Right lung (tissue), 5 donors: ENCODE data around the gene RPA1. TPM values are rescaled to one million over a fixed set of nuclear protein-coding genes. Genes with fewer than 3 reads are reported as not detected.
"Not testable (repeated sequence)": the region's sequence is repeated elsewhere in the genome, so short reads cannot be mapped to it uniquely, and the experiment has no call there.

Experiments
- DNase-seq, 2 donors: peaks; one replicate each; pipeline ENCODE4 v3.0.0-alpha.2; 2013
- polyA plus RNA-seq, 5 donors: library from polyadenylated mRNA; unstranded; fragments of 120-200 nt; gene quantifications; one replicate each; pipeline versions ENCODE4 v1.2.1 to v1.2.3, GENCODE V29; 2013; ENCODE audit warnings: inconsistent platforms in 1 of 5, low replicate concordance in 1 of 5; ENCODE audit not compliant: insufficient read length in 5 of 5, insufficient read depth in 1 of 5

The RPA1 gene
- polyA plus RNA-seq, 5 donors, result 121 to 149 (median 129) TPM

- not testable (repeated sequence) for DNase-seq
These were observed 20.0 kb upstream of the RPA1 start for GRCh38 chr17:1809815-1810214.

DNA sequence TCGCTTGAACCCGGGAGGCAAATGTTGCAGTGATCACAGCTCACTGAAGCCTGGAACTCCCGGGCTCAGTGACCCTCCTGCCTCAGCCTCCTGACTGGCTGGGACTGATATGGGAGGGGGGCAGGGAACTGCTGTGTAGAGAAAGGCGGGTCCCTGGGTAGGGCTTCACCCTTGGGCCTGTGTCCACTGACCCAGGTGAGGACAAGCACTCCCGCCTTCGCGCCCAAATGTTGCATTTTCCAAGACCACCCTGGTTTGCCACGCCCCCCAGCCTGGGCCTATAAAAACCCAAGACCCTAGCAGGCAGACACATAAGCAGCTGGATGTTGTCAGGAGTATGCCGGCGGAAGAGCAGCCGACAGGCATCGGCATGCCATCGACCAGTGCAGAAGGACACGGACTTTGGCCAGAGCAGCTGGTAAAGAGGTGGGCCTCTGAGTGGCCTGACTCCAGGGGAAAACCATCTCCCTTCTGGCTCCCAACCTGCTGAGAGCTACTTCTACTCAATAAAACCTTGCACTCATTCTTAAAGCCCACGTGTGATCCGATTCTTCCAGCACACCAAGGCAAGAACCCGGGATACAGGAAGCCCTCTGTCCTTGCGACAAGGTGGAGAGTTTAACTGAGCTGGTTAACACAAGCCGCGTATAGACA is 19.2 kb upstream of the RPA1 start:
- DNase-seq, result no peak

- no peak for DNase-seq
These were observed 16.7 kb upstream of the RPA1 start for GRCh38 chr17:1813088-1813487.

GRCh38 chr17:1820528-1821252 is 9.1 kb upstream of the RPA1 start:
- no peak for DNase-seq

DNA sequence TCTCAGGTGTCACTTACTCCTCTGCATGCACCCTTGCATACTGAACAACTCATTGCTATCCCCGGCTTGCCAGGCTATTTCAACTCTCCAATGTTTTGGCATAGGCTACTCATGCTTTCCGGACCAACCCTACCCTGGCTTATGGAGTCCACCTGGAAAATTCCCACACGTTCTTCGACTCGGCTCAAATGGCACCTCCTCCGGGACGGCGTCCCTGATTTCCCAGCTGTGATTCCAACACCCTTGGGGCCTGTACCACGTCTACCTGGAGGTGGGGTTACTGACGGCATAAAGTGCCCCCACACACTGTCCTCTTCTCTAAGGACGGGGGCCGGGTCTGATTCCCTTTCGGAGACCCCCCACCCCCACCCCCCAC is 601 bp upstream of the RPA1 start:
- peak in 1 of 2 donors; percentile 2 for DNase-seq

DNA sequence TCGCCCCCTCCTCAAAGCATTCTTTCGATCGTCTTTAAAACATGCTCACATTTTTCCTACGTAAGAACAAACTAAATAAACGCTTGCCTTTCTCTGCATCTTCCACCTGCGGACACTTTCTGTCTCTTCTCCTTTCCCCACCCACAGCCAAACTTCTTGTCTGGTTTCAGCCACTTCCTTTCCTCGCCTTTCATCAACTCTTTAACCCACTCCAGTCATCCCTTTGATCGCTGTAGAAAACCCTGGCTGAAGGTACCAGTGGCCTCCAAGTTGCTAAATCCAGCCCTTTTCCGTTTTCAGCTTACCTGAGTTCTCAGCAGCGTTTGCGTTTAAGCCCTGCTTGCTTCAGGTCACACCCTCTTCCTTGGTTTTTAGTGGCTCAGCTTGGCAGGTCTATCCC is 483 bp downstream of the RPA1 start:
- DNase-seq, result peak; percentile 6 to 7

GRCh38 chr17:1834380-1835149 is 4.8 kb downstream of the RPA1 start:
- no peak for DNase-seq

DNA sequence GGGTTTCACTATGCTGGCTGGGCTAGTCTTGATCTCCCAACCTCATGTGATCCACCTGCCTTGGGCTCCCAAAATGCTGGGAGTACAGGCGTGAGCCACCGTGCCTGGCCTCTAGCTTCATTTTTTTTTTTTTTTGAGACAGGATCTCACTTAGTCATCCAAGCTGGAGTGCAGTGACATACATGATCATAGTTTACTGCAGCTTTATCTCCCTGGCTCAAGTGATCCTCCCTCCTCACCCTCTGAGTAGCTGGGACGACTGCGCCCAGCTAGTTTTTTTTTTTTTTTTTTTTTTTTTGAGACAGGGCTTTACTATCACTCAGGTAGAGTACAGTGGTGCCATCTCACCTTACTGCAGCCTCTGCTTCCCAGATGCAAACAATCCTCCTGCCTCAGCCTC is 9.7 kb downstream of the RPA1 start:
- no peak for DNase-seq

- no peak for DNase-seq
These were observed 14.1 kb downstream of the RPA1 start for GRCh38 chr17:1843947-1844346.

DNA sequence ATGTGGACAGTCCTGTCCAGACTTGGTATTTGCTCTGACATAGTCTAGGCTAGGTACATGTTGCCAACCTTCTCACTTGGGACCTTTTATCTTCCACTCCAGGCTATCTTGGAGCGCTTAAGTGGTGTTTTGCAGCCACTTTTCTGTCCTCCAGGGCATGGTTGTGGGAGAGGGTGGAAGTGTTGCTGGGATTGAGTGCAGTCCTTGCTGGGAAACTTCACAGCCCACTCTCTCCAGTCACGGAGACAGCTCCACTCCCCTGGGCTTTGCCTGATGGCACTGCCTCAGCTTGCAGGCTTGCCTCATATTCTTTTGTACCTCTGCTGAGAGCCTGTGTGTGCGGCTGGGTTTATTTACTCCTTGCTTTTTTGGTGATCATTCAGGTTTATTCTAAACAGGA is 17.4 kb downstream of the RPA1 start:
- no peak for DNase-seq

DNA sequence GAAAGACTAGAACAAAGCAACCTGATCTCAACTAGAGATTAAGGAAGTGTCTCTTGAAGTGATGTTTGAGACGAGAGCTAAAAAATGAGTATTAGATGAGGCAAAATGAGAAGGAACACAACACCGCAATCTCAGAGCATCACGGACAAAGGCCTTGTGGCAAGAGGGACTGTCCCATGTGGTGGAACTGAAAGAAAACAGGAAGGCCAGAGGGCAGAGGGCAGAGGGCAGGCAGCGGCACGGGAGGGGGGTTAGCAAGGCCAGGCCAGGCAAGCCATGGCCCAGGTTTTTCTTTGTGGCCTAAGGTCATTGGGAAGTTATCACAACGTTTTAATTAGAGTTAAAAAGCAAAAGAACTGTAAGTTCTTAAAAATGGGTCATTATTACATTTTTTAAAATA is 22.5 kb downstream of the RPA1 start:
- DNase-seq, result no peak

DNA sequence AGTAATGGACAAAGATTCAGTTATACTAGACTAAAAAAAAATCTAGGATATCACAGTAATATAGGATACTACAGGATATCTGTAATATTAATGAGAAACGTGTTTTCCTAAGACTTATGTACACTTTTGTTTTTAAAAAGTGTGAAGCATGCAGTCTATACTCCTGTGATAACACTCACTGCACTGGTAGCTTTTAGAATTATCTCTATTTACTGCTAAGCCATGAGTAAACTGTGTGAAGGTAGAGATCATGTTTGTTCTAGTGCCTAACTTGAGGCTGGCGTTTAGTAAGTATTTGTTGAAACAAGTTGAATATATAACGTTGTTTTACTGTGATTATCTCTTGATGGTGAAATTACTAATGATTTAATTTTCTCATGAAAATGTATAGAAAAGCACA is 23.9 kb downstream of the RPA1 start:
- DNase-seq, result no peak

GRCh38 chr17:1856462-1856861 is 26.7 kb downstream of the RPA1 start:
- not testable (repeated sequence) for DNase-seq

- no peak for DNase-seq
These were observed 31.2 kb downstream of the RPA1 start for GRCh38 chr17:1860978-1861377.

GRCh38 chr17:1861391-1862010 is 31.7 kb downstream of the RPA1 start:
- no peak for DNase-seq

- DNase-seq, result no peak
These were observed 35.6 kb downstream of the RPA1 start for GRCh38 chr17:1865252-1866037.

DNA sequence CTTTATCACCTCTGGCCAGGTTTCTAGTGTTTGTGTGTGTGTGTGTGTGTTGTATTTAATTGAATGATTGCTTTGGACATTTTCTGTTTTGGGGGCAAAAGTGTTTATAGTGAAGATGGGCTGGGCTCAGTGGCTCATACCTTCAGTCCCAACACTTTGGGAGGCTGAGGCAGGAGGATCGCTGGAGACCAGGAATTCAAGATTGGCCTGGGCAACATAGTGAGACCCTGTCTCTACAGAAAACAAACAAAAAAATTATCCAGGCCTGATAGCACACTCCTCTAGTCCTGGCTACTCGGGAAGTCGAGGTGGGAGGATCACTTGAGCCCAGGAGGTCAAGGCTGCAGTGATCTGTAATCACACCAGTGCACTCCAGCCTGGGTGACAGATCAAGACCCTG is 37.5 kb downstream of the RPA1 start:
- DNase-seq, result no peak

GRCh38 chr17:1868090-1868489 is 38.3 kb downstream of the RPA1 start:
- DNase-seq, result no peak

- no peak for DNase-seq
These were observed 40.8 kb downstream of the RPA1 start for GRCh38 chr17:1870592-1870991.

DNA sequence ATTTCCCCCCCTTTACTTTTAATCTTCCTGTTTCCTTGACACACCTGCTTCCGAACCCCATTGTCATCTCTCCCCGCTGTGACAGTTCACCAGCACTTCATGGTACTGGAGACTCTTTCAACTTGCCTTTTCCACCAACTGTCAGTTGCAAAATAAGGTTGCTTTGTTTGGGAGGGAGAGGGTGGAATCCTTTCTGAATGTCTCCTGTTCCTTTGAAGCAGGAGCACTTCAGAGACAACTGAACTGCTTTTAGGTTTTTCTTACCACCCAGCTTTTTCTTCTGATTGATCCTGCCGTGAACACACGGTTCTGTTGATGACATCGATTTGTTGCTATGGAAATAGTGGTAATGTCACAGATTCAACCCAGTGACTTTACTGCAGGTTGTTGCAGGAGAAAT is 42.0 kb downstream of the RPA1 start:
- DNase-seq, result no peak

GRCh38 chr17:1872254-1872653 is 42.4 kb downstream of the RPA1 start:
- no peak for DNase-seq

- no peak for DNase-seq
These were observed 43.2 kb downstream of the RPA1 start for GRCh38 chr17:1872976-1873375.
